HEK293 (cell line): ENCODE data around the gene ABCA1.

Experiments used
- CTCF ChIA-PET: fragments of 350-600 bp; formaldehyde crosslinking; extraction: SDS; loops from one replicate; lab custom pipeline; 2021; ENCODE audit warnings: antibody characterized with exemption; lab: Yijun Ruan, JAX
- POLR2A ChIA-PET: fragments of 300-600 bp; formaldehyde crosslinking; extraction: SDS; loops from one replicate; lab custom pipeline; 2020; ENCODE audit warnings: antibody characterized with exemption, inconsistent platforms; lab: Yijun Ruan, JAX
- H3K27ac ChIP-seq: fragments of 200-500 bp; sonication (Bioruptor generic); 2 replicates; pipeline ENCODE4 v1.5.1; 2014; ENCODE audit warnings: low read depth, low read length, control low read depth, inconsistent platforms; ENCODE audit errors: extremely low read depth
- H3K36me3 ChIP-seq, 2 experiments: fragments of 200-500 bp in 1 of 2; sonication (Bioruptor generic) in 1 of 2; 1 replicate in 1 of 2; 2 replicates in 1 of 2; pipeline ENCODE4 v1.5.1; 2014 to 2017; ENCODE audit warnings: inconsistent platforms in 2 of 2, low read length in 2 of 2; ENCODE audit not compliant: control insufficient read depth in 2 of 2, insufficient read depth in 1 of 2
- H3K4me1 ChIP-seq: fragments of 200-500 bp; sonication (Bioruptor generic); 2 replicates; pipeline ENCODE4 v1.5.1; 2014; ENCODE audit warnings: mild to moderate bottlenecking, low read length, inconsistent platforms; ENCODE audit not compliant: control insufficient read depth, insufficient read depth
- H3K4me3 ChIP-seq: 2 replicates; pipeline ENCODE4 v1.5.1; 2011; ENCODE audit warnings: low read depth, mild to moderate bottlenecking, control low read depth, low read length, moderate library complexity
- H3K9me3 ChIP-seq: fragments of 200-500 bp; sonication (Bioruptor generic); 2 replicates; pipeline ENCODE4 v1.5.1; 2014; ENCODE audit warnings: low read depth, low read length, inconsistent platforms; ENCODE audit not compliant: control insufficient read depth, insufficient read depth
- GFI1B ChIP-seq: fragments of 450-650 bp; formaldehyde crosslinking; IDR thresholded peaks from 2 replicates; pipeline ENCODE4 v1.5.1; 2016; ENCODE audit warnings: missing biosample characterization, missing genetic modification characterization
- GLIS2 ChIP-seq: fragments of 450-650 bp; formaldehyde crosslinking; IDR thresholded peaks from 2 replicates; pipeline ENCODE4 v1.5.1; 2016; ENCODE audit warnings: missing biosample characterization, missing genetic modification characterization
- KLF10 ChIP-seq: fragments of 450-650 bp; IDR thresholded peaks from 2 replicates; pipeline ENCODE4 v1.5.1; 2018; ENCODE audit warnings: missing biosample characterization, mild to moderate bottlenecking, missing genetic modification characterization
- KLF16 ChIP-seq: fragments of 450-650 bp; formaldehyde crosslinking; IDR thresholded peaks from 2 replicates; pipeline ENCODE4 v1.5.1; 2017; ENCODE audit warnings: missing biosample characterization, missing genetic modification characterization
- SP2 ChIP-seq: fragments of 450-650 bp; formaldehyde crosslinking; IDR thresholded peaks from 2 replicates; pipeline ENCODE4 v1.5.1; 2016; ENCODE audit warnings: missing biosample characterization, missing genetic modification characterization
- SP7 ChIP-seq: fragments of 450-650 bp; formaldehyde crosslinking; IDR thresholded peaks from 2 replicates; pipeline ENCODE4 v1.5.1; 2016; ENCODE audit warnings: missing biosample characterization, missing genetic modification characterization
- ZNF16 ChIP-seq: fragments of 450-650 bp; formaldehyde crosslinking; IDR thresholded peaks from 2 replicates; pipeline ENCODE4 v1.5.1; 2016; ENCODE audit warnings: low read depth, missing biosample characterization, missing genetic modification characterization
- ZNF174 ChIP-seq: fragments of 450-650 bp; formaldehyde crosslinking; IDR thresholded peaks from 2 replicates; pipeline ENCODE4 v1.5.0; 2017; ENCODE audit warnings: missing biosample characterization, mild to moderate bottlenecking, missing genetic modification characterization
- ZNF214 ChIP-seq: fragments of 450-650 bp; formaldehyde crosslinking; IDR thresholded peaks from 2 replicates; pipeline ENCODE4 v1.5.1; 2017; ENCODE audit warnings: missing biosample characterization, mild to moderate bottlenecking, missing genetic modification characterization, borderline replicate concordance
- ZNF221 ChIP-seq: fragments of 450-650 bp; formaldehyde crosslinking; IDR thresholded peaks from 2 replicates; pipeline ENCODE4 v1.5.1; 2017; ENCODE audit warnings: missing biosample characterization, missing genetic modification characterization, borderline replicate concordance
- ZNF23 ChIP-seq: fragments of 450-650 bp; formaldehyde crosslinking; IDR thresholded peaks from 2 replicates; pipeline ENCODE4 v1.5.1; 2016; ENCODE audit warnings: missing biosample characterization, missing genetic modification characterization, borderline replicate concordance
- ZNF24 ChIP-seq: fragments of 450-650 bp; formaldehyde crosslinking; IDR thresholded peaks from 2 replicates; pipeline ENCODE4 v1.5.1; 2016; ENCODE audit warnings: missing biosample characterization, missing genetic modification characterization
- ZNF26 ChIP-seq: fragments of 450-650 bp; formaldehyde crosslinking; IDR thresholded peaks from 2 replicates; pipeline ENCODE4 v1.5.1; 2016; ENCODE audit warnings: missing biosample characterization, missing genetic modification characterization
- ZNF350 ChIP-seq: fragments of 450-650 bp; formaldehyde crosslinking; IDR thresholded peaks from 2 replicates; pipeline ENCODE4 v1.5.0; 2017; ENCODE audit warnings: missing biosample characterization, mild to moderate bottlenecking, missing genetic modification characterization
- ZNF518A ChIP-seq: fragments of 450-650 bp; formaldehyde crosslinking; conservative IDR thresholded peaks from 2 replicates; pipeline ENCODE4 v1.5.1; 2016; ENCODE audit warnings: low read depth, missing biosample characterization, missing genetic modification characterization
- ZNF521 ChIP-seq: fragments of 450-650 bp; formaldehyde crosslinking; IDR thresholded peaks from 2 replicates; pipeline ENCODE4 v1.5.1; 2017; ENCODE audit warnings: missing biosample characterization, mild to moderate bottlenecking, missing genetic modification characterization
- ZNF623 ChIP-seq: fragments of 450-650 bp; formaldehyde crosslinking; IDR thresholded peaks from 2 replicates; pipeline ENCODE4 v1.5.1; 2016; ENCODE audit warnings: missing biosample characterization, missing genetic modification characterization
- ZNF660 ChIP-seq: fragments of 450-650 bp; IDR thresholded peaks from 2 replicates; pipeline ENCODE4 v1.5.1; 2018; ENCODE audit warnings: missing biosample characterization, mild to moderate bottlenecking, missing genetic modification characterization
- ZNF664 ChIP-seq: fragments of 450-650 bp; formaldehyde crosslinking; IDR thresholded peaks from 2 replicates; pipeline ENCODE4 v1.5.1; 2016; ENCODE audit warnings: missing biosample characterization, missing genetic modification characterization
- ZNF701 ChIP-seq: fragments of 450-650 bp; formaldehyde crosslinking; IDR thresholded peaks from 2 replicates; pipeline ENCODE4 v1.5.1; 2016; ENCODE audit warnings: missing biosample characterization, missing genetic modification characterization
- ZNF747 ChIP-seq: fragments of 450-650 bp; formaldehyde crosslinking; IDR thresholded peaks from 2 replicates; pipeline ENCODE4 v1.5.1; 2016; ENCODE audit warnings: missing biosample characterization, missing genetic modification characterization
- ZNF76 ChIP-seq: fragments of 450-650 bp; formaldehyde crosslinking; IDR thresholded peaks from 2 replicates; pipeline ENCODE4; 2016; ENCODE audit warnings: low read depth, missing biosample characterization, missing genetic modification characterization, borderline replicate concordance
- ZNF791 ChIP-seq: fragments of 450-650 bp; formaldehyde crosslinking; IDR thresholded peaks from 2 replicates; pipeline ENCODE4 v1.5.1; 2016; ENCODE audit warnings: missing biosample characterization, missing genetic modification characterization

Gene ABCA1

GRCh38 chr9:104850786-104851545 is 77.0 kb downstream of the ABCA1 start (continued):
- TF ChIP-seq ZNF16 (tag by site-specific recombination) = no peak
- no peak for TF ChIP-seq KLF16 (tag by site-specific recombination)
- TF ChIP-seq SP7 (tag by site-specific recombination) = no peak
- TF ChIP-seq ZNF76 (tag by site-specific recombination) = no peak
- TF ChIP-seq ZNF660 = no peak
- no peak for TF ChIP-seq SP2 (tag by site-specific recombination)
- no peak for TF ChIP-seq ZNF214 (tag by site-specific recombination)
- no peak for TF ChIP-seq ZNF350 (tag by site-specific recombination)
- no peak for TF ChIP-seq ZNF24 (tag by site-specific recombination)
- TF ChIP-seq KLF10 = no peak
- TF ChIP-seq GLIS2 = no peak

DNA sequence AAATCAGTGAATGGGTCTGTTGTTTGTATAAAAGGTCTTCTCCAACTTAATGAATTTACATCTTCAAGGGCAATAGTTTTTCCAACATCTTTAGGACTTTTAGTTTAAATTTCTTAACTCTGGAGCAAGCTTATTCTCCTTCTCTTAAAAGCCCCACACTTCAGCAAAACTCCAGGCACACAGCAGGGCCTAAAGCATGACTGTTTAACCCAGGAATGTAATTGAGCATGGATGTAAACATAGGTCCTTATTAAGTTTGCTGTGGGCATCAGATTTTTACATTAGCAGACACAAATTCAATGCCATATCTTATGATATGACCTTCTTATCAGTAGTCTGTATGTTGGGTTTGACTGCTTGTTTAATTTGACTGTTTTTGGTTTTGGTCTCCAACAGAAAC is 78.9 kb downstream of the ABCA1 start:
- no peaks in the 10 kb centered on the region for H3K4me1 ChIP-seq
- no peaks in the 10 kb centered on the region for H3K9me3 ChIP-seq
- H3K27ac ChIP-seq = no peak overlapping the region
- CTCF ChIA-PET = interaction anchor here (1.0 kb wide), 1 partner anchor 9 kb away, joined by 4 read pairs; no protein-coding TSS in a partner anchor
- no peak for TF ChIP-seq ZNF23
- no peak for TF ChIP-seq ZNF521
- TF ChIP-seq ZNF623 (tag by site-specific recombination) = no peak
- TF ChIP-seq ZNF701 (tag by site-specific recombination) = no peak
- no peak for TF ChIP-seq ZNF747
- no peak for TF ChIP-seq ZNF664
- no peak for TF ChIP-seq ZNF518A
- TF ChIP-seq ZNF26 (tag by site-specific recombination) = no peak
- TF ChIP-seq ZNF174 = no peak
- no peak for TF ChIP-seq ZNF791
- no peak for TF ChIP-seq ZNF221 (tag by site-specific recombination)
- no peak for TF ChIP-seq GFI1B
- TF ChIP-seq, all 188 proteins: peak for 0
- no peak overlapping the region for H3K4me3 ChIP-seq
- H3K36me3 ChIP-seq = no peaks in the 10 kb centered on the region
- POLR2A ChIA-PET = interaction anchor here (0.5 kb wide), 1 partner anchor 233 kb away, joined by 5 read pairs; no protein-coding TSS in a partner anchor
